HG03139 (cell line): ENCODE measurements around the gene HPSE2.

Source experiments
- ATAC-seq: cut with Tn5 transposase; IDR thresholded peaks from one replicate; pipeline ENCODE4 v1.9.1; 2021; ENCODE audit not compliant: unreplicated experiment

The HPSE2 gene

DNA sequence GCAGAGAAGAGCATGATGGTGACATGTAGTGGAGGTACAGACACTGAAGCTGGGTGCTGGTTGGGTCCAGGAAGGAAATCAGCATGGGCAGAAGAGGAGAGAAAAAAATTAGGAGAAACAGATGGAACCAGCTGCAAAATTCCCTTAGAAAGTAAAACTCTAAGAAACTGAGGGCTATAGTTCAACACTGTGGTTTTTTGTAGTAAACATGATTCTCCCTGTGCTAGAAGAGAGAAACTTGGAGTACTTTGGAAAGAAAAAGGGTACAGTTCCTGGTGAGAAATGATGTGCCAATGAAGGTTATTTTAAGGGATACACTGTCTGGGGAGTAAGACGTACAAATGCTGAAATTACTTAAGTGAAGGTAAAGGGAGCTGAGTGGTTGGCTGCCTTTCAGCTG is 607.4 kb downstream of the HPSE2 start:
- ATAC-seq, result no peak

DNA sequence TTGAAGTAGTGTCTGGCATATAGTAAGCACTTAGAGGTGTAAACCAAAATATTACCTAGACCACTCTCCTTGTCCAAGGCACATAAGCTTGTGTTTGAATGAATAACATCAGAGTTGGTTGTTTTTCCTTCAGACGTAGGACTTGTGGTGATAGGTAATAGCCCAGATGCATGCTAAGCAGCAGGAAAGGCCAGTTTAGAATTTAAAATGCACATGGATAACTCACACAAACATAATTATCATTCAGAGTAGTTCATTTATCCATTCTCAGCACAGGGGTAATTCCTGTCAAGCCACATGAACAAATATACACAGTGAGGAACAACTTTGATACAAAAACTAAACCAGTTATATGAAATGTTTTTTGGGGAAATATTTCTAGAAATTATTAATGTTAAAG is 607.9 kb downstream of the HPSE2 start:
- no peak for ATAC-seq

DNA sequence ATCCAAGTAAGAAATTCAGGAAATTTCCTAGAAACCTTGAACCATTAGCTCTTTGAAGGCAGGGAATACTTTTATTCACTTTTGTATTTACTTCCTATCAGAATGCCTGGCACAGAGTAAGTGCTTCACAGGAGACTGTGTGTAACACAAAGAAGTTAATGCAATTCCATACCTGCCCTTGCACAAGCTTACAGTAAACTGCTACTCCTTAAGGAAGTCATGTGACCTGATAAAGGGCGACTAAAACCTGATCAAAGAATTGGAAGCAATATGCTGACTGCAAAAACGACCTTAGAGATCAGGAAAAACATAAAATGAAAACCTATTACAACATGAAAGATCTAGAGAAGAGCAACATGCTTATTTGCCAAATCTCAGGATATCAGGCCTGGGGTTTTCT is 610.7 kb downstream of the HPSE2 start:
- no peak for ATAC-seq

DNA sequence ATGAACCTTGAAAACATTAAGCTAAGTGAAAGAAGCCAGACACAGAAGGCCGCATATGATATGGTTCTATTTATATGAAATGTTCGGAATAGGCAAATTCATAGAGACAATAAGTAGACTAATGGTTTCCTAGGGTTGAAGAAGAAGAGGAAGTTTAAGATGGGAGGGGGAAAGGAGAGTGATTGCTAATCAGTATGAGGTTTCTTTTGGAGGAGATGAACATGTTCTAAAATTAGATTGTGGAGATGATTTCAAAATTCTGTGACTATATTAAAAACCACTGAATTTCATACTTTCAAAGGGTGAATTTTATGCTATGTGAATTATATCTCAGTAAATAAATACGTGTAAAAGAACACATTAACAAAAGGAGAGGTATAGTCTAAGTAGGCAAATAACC is 612.5 kb downstream of the HPSE2 start:
- ATAC-seq, result no peak

DNA sequence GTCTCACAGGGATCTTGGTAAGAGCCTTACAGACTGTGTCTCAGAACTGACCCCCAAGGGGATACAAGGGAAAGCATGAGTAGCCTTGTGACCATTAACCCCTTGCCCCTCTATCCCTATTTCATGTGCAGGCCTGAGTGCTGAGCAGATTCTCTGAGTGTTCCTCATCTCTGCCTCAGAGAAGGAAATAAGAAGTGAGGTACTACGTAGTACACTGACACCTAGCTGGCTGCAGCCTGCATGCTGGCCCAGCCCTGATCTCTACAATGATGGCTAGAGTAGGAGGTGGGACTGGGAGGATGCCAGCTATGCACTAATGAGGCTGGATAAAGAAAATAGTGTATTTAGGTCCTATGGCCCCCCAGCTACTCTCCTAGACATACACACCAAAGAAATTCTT is 614.0 kb downstream of the HPSE2 start:
- no peak for ATAC-seq

DNA sequence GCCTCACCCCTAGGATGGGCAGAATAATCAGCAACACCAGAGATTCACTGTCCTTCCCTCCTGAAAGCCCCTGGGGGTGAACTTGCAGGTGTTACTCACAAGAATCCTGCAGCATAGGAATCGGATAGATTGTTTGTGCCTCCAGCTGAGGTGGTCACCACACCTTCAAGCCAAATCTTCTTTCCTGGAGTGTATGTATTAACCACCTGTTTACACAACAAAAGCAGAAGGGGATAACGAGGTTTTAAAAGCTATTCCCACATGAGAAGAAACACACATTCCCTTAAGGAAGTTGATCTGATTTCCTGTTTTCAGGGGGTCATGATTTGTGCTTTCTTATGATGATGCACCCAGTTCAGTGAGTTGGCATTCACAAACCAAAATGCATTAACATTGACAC is 615.1 kb downstream of the HPSE2 start:
- ATAC-seq, result no peak

DNA sequence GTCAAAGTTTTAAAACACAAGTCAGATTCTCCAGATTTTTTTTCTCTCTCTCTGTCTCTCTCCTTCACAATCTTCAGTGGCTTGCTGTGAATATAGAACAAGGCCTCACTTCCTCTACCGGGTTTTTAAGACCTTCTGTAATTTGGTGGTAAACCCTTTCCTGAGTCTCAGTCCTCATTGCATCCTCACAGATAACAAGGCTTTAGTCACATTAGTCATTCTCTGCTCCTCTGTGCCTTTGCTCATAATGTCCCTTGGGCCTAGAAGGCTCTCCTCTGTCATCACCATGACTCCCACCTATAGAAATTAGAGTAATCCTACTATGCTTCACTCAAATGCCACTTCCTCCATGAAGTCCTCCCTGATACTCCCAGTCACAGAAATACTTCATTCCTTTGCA is 616.2 kb downstream of the HPSE2 start:
- no peak for ATAC-seq

DNA sequence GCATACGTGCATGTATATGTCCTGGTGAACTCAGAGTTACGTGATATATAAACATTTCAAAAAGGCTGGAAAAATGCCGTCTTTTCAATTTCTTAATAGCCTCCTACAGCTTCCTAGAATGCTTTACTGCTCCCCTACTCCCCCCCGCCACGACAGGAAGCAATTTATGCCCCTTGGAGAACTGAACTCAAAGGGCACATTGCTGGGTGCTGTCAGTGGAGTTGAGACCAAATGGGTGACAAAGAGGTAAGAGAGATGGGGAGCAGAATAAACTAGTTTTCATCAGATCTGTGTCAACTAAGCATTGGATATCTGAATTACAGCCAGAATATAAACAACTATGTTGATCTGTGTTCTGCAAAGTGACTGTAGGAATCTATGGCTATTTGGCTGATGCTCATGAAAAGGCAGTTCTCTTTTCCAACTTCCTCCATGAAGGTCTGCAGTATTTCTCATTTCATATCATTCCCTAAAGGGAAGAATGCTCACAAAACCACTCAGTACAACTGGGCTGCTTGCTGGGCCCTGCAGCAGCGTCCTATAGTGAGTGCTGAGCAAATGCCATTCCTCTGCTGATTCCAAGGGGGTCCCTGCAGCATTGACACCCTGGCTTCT is 617.6 kb downstream of the HPSE2 start:
- ATAC-seq, result no peak

DNA sequence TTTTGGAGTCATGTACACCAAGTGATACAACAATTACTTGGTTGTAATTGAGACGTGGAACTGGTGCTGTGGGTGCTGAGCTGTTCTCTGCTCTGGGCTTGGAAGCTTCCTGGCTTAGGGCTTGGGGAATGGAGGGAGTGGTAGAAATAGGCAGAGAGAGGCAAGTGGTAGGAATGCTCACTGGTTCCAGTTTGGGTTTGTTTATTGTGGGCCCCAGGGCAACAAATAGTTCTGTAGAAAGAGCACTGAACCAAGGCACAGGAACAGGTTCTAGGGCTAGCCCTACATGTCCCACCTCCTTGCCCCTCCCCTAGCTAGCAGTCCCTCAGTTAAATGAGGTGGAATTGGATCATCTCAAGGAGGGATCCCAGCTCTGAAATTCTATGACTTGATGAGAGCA is 622.2 kb downstream of the HPSE2 start:
- ATAC-seq, result no peak

DNA sequence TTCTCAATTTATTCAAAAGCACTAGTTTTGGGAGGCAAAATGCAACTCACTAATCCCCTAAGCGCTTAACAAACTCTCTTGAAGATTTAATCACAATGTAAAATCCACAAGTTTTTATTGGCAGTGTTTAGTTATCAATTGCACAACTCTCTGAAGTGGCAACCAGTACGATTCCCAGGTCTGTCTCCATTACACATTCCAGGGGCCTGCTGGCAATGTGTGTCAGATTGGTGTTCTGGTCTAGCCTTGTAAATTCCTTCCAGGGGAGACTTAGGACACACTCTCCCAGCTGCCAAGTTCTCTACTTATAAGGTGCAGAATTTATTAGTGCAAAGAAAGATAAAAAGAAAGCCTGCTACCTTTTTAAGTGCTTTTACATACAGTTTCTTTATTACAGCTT is 624.2 kb downstream of the HPSE2 start:
- no peak for ATAC-seq

DNA sequence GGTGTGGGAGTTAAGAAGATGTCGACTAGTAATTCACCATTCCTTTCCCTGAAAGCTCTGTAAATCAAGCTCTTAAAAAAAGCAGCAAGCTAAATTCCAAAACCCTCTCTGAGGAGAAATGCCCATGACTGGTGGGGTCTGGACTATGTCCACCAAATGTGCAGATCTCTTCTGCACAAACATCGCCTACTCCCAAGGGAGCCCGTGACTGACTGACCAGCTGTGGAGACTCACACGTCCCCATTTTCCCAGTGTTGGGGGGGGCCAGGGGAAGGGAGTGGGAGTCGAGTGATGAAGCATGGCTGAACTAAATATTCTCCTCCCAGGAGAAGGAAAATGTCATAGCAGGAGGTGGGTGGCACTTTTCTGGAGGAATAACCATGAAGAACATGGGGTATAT is 624.8 kb downstream of the HPSE2 start:
- no peak for ATAC-seq

DNA sequence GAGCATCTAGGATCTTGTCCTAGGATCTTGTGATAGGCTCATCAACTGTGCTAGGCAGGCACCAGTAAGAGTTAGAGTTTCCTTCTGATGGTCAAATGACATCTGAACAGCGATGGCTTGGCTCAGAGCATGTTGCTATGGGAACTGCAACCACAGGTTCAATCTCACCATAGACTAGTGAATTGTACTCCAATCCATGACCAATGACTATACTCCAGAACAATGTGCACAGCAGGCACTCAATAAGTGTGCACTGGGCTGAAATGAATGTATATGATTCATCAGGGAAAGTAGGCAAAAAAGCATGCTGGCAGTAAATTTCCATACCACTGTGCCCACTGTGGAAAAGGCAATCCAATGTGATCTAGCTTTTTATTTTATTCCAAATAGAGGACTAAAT is 625.4 kb downstream of the HPSE2 start:
- no peak for ATAC-seq

DNA sequence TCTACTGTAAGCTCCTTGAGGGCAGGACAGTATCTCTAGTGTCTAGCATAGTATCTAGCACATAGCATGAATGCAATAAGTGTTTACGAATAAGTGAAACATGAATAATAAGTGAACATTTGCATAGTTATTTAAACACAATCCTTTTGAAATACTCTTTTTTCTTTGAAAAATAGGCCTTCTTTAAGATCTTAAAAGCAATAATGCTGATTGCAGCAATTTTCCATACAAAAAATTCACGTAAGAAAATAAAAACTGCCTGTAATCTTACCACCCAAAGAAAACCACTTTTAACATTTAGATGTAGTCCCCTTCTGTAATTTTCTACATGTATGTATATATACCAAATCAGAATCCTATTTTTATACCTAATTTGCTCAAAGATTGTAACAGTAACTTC is 626.4 kb downstream of the HPSE2 start:
- no peak for ATAC-seq

DNA sequence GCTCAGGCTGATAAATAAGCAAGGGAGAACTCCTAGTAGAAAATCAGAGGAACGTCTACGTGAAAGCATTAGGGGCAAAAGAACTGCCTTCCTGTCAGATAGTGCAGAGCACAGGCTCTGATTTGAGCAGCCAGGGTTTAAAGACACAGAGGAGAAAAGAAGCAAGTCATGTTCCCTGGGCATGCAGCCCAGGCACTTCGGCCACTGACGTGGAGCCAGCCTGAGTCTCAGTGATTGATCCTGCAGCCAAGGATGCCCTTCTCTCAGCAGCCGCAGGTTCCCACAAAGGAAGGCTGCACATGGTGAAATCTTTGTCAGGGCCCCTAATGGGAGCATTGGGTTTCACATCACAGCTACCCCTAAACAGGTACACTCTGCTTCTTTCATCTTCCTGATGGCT is 627.2 kb downstream of the HPSE2 start:
- no peak for ATAC-seq

DNA sequence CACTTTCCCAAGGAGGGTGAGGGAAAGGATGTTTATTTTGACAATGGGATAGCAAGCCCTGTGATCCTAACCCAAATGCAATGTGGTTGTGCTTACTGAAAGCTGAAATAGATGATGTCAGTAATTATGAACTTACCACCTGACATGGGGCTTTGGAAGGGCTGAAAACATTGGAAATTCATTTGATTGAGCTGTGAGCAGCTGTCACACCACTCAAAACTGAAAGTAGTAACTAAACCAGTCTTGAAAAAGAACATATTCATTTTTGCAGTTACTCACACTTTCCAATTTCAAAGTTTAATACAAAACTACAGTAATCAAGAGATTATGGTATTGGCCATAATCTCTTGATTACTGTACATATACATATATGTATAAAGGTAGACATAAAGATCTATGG is 633.4 kb downstream of the HPSE2 start:
- no peak for ATAC-seq

DNA sequence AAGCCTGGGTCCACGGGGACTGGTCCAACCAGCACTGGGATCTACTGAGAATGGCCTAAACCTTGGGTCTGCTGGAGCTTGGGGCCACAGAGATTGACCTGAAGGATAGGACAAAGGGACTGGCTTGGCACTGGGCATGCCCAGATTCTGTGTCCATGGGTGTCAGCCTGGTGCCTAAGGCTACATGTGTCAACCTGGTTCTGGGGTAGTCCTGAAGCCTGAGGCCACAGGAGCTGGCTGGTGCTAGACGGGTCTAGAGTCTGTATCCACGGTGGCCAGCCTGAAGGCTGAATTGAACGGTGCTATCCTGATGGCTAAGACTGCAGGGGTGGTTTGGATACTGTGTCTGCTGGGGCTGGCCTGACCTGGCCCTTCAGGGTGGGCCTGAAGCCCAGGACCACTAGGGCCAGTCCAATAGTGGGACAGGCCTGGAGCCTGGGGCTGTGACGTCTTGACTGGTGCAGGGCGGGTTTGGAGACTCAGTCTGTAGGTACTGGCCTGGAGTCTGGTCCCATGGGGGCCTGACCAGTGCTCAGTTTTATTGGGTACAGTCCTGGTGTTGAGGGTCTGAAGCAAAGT is 636.5 kb downstream of the HPSE2 start:
- no peak for ATAC-seq

DNA sequence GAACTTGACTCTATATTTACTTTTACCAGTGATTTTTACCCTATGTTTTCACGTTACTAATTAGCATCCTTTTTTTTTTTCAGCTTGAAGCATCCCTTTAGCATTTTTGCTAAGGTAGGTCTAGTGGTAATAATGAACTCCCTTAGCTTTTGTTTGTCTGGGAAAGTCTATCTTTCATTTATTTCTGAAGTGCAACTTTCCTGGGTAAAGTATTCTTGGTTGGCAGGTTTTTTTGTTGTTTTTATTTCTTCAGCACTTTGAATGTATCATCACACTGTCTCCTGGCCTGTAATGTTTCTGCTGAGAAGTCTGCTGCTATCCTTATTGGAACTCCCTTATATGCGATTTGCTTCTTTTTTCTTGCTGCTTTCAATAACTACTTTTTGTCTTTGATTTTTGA is 639.2 kb downstream of the HPSE2 start:
- ATAC-seq, result no peak

DNA sequence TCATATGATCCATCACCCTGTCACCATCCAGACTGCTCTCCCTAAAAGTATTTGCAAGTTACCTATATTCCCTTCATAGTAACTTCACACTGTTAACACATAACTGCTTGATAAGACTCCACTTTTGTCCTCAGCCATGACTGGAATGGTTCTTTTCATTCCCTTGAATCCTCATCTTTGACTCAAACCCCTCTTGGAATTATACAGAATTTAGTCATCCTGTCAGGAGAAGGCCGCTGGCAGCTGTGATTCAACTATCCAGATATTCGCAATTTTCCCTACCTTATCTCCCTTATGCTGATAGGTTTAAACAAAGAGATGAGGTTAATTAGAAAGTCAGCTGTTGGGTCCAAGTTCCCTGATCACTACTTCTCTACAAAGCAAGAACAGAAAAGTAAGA is 646.0 kb downstream of the HPSE2 start:
- ATAC-seq, result no peak

DNA sequence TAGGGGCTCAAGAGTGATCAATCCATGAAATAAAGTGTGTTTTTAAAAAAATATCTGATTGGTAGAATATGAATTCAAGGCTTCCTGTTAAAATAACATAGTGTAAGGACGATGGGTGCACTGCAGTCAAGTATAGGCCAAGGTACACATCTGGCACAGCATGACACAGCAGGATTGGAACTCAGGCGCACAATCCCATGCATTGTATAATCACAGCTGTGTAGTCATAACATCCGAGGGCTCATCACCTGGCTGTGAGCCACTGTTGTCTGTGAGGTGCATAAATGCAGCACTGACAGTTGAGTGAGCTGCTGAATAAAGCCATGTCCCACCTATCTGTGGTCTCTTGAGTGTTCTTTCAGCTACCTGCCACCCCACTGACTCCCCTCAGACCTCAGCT is 646.6 kb downstream of the HPSE2 start:
- no peak for ATAC-seq

DNA sequence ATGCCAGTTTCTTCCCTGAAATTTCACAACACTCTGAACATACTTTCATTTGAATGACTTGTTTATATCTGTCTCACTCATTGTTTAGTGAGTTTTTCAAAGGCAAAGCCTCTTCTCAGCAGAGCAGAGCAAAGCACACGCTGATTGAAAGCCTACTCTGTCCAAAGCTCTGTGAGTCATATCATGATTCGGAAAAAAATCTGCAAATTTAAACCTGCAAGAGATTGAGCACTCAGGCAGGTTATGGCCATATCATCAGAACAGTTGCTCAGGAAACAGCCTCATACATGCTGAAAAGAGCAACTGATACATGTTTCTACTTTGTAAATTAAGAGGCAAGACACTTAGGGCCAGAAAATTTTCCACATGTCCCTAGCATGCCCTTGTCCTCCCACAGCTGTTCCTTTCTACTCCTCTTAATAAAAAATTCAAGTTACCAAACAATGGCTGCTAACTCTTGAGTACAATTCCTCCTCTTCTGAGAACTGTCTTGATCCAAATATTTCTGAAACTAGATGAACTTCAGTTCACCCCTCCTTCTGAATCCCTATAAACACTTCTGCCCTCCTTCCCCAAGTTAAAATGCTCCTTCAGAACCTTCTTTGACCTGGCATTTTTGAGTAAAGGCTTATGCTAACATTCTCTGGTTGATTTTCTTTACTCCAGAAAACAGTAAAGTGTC is 648.4 kb downstream of the HPSE2 start:
- no peak for ATAC-seq

DNA sequence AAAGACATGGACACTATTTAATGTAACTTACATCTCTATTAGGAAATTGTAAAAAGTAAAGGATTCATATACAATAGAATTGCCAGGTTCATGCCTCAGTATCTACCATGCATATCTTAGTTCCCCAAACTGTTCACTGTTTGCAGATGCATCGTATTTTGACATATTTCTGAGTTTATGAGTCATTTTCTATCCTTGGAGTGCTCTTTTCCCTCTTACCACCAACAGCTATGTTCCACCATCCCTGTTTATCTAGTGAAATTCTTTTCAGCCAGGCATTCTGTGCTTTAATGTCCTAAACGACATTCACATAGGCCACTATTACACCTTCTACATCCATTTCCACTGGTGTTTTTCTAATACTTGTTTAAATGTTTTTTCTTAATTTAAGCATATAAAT is 649.6 kb downstream of the HPSE2 start:
- ATAC-seq, result no peak

DNA sequence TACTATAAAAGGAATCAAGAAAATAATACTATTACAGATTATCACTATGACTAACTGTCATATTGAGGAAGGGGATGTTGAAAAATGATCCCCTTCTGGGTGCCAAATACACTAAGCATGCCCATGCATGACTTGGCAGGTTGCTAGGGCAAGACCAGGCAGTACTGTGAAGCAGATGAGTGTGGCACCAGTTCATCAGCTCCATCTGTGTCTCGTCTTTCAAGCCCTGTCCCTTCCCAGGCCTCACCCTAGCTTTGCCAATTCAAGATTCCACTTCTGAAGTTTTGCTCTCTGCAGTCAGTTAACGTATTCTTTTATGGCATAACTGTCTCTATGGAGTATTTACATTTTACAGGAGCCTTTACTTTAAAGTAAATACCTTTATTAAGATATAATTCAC is 653.3 kb downstream of the HPSE2 start:
- no peak for ATAC-seq

DNA sequence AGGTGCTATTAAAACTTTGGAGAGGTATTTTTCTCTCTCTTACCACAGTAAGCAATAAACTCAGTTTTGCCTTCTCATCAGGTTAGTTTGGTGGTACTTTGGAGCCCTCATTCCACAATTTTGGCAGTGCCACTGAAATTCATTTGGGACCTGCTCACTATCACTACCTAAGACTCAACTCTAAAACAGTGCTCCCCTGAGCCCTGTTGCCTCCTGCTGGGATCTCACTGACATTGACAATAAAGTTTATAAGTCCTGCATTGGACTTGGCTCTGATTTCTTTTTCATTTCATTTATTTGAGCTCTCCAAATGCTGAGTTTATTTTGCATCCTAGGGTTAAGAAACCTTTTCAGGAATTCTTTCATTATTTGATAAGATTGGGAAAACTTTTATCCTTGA is 658.1 kb downstream of the HPSE2 start:
- ATAC-seq, result no peak
